HG03342 (cell line): ENCODE data around the gene PPP1R2B.
"Not testable (repeated sequence)": the region's sequence is repeated elsewhere in the genome, so short reads cannot be mapped to it uniquely, and the experiment has no call there.

Source experiments
- ATAC-seq: cut with Tn5 transposase; IDR thresholded peaks from one replicate; pipeline ENCODE4 v1.9.1; 2021; ENCODE audit warnings: mild to moderate bottlenecking, moderate library complexity; ENCODE audit not compliant: unreplicated experiment

PPP1R2B gene

GRCh38 chr5:156850206-156850751, at the start of gene PPP1R2B:
Gene PPP1R2B, plus strand, starts transcription at chr5:156850295. Its CDS starts 268 bp downstream, at chr5:156850563.
- ATAC-seq, result no peak

DNA sequence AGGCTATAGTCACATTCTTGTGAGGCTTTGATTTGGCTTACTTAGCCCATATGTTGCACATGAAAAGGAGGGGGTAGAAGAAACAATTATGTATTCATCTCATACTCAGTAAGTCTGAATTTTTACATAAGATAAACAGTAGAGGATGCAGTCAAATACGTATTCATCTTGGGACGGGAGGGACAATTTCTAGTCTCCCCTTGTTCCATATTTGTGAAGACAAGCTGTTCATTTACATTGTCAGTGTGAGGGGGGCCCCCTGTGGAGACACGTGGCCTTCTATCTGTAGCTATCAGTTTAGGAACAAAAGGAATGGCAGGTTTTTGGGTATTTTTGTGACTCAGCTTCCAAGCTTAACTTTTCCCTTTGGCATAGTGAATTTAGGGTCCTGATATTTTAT, 49.2 kb upstream of the PPP1R2B start:
- ATAC-seq, result no peak

DNA sequence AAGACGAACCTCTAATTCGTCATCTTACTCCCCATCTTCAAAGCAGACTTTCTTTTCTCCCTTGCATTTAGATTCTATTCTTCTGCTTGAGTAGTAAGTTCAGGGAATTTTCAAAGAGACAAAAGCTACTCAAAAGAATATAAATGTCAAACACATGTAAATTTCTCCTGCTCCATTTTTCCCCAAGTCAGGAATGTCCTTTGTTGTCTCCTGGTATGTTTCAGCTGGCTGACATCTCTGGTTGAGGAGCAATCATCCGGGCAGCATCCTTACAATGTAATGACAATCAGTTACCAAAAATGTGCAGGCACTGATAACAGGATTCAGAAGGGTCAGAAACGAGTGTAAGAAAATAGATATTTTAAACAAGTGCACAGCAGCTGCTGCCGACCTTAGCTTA, 47.6 kb upstream of the PPP1R2B start:
- no peak for ATAC-seq

- no peak for ATAC-seq
Measured at GRCh38 chr5:156803404-156803803, 46.7 kb upstream of the PPP1R2B start.

- ATAC-seq, result no peak
Measured at GRCh38 chr5:156812959-156813358, 37.1 kb upstream of the PPP1R2B start.

- ATAC-seq, result peak; percentile 67
Measured at GRCh38 chr5:156815988-156816599, 34.0 kb upstream of the PPP1R2B start.

GRCh38 chr5:156819537-156819936, 30.6 kb upstream of the PPP1R2B start:
- ATAC-seq, result no peak

DNA sequence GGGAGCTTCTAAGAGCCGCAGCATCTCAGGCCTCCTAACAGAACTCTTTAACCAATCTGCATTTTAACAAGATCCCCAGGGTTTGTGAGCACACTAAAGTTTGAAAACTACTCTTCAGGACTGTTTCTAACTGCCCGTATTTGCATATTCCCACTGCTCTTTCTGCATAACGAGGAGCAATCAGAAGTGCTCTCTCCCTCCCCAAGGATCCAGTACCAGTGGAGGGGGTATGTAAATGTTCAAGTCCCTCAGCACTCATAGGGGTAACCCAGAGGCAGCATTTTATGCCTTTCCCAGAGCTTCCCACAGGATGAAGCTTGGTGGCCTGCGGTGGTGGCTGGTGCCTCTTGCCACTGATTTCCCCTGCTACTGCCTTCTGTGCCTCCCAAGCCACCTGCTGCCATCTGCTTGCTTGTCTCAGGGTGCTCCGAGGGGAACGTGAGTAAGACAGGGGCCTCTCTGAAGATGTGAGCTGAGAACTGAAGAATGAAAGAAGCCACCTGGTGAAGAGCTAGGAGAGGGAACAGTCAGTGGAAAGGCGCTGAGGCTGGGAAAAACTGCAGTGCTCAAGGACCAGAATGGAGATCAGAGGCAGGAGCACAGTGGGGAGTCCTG, 30.0 kb upstream of the PPP1R2B start:
- no peak for ATAC-seq

DNA sequence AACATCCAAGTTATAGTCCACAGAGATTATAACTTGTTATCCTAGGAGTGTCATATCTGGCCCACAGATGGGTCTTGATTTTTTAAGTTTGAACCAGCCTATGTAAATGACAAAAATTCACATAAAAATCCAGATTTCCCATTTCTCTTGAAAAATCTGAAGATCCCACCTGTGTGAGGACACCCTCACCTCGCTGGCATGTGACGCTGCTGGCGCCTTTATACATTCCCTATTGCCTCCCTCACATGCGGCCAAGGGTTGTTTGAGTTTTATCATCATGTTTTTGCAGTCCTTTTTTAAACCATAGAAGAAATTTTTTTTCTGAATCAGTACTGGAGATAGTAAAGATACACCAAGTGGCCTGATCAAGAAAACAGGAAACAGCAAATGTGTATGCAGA, 25.9 kb upstream of the PPP1R2B start:
- ATAC-seq, result no peak

DNA sequence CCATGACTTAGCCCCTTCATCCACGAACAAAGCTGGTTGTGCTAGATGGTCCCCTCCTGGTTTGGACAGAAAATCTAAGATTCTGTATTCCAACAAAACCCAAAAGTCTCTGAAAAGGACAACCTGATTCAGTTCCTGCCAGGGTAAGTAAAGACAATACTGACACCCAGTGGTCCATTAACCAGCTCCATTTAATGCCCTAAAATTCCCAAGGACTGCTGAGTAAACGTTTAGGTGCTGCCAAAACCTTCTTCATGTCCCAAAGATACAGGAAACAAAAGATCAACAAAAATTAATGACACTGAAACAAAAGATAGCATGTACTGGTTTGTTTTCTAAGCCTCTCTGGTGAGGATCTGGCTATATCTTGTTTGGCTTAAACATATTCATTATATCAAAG, 25.3 kb upstream of the PPP1R2B start:
- no peak for ATAC-seq

- no peak for ATAC-seq
Measured at GRCh38 chr5:156825688-156826087, 24.4 kb upstream of the PPP1R2B start.

- ATAC-seq, result peak; percentile 83
Measured at GRCh38 chr5:156826150-156826549, 23.9 kb upstream of the PPP1R2B start.

DNA sequence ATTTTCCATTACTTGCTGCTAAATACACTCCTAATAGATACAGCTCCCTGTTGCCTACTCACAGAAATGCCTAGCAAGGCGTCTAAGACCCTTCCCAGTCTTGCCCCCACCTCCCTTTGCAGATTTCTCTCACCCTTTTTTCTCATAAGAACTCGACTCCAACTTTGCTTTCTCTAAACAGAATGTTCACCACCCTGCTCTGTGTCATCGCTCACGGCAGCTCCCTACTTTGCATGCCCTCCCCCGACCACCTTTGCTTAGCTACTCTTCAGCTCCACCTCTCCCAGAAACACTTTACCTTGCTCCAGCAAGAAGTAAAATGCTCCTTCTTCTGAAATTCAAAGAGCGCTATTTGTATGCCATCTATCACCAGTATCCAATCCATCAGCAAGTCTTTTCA, 15.2 kb upstream of the PPP1R2B start:
- ATAC-seq, result no peak

DNA sequence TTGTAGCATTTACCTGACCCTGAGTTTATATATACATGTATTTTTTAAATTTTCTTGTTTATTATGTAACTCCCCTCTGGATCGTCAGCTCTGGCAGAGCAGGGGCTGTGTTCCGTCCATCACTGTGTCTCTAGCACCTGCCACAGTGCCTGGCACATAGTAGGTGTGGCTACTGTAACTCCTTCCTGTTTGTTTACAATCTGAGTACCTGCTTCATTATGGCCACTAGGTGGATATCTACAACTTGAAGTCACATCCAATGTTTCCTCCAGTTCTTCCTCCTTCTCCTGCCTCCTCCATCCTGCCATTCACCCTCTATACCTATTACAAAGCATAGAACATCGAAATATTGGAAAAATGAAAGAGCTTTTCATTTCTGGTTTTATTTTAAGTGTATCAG, 14.2 kb upstream of the PPP1R2B start:
- ATAC-seq, result peak; percentile 72

DNA sequence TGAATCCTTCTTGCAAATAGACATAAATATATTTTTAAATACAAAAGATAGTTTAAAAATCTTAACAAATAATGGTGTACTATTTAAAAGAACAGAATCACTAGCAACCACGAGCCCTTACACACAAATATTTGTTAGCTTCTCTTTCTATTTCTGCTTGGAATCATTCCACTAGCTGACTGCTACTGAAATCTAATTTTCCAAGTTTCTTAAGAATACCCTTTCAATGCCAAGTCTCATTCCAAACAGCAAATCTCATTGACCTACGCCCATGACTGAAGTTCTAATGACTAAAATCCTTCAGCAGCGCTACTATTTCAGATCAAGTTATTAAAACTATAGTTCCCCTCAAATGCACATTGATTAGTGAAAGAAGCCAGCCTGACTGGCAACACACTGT, 13.2 kb upstream of the PPP1R2B start:
- no peak for ATAC-seq

GRCh38 chr5:156838961-156839360, 11.1 kb upstream of the PPP1R2B start:
- ATAC-seq, result no peak

DNA sequence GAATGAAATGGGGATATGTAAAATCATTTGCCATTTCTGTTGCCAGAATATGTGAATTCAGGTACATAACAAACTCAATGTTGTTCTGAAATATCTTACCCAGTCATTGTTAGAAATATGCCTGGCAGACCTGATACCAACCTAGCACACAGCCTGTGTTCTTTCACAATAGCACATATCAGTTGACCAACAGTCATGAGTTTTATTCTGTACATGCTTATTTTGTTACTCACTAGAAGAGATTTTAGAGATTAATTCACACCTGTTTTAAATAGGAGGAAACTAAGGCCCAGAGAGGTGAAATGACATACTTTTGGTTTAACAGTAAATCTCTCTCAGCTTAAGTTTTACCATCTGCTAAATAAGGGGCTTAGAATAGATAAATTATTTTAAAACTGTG, 8.4 kb upstream of the PPP1R2B start:
- ATAC-seq, result no peak

DNA sequence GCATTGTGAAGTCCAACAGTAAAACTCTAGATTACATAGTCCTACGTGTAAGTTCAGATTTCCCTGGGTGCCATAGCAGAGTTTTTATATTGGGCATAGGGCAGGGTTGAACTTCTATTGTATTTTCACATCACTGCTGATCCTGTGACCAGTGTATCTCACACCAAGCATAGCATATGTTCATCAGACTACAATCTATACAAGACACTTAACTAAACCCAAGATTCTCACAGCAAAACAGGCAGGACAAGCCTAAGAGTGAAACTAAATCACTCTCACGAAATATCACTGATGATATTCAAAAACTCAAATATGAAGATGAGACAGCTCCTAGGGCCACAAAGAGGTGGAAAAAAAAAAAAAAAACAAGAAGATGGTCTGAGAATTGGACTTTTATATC, 3.2 kb upstream of the PPP1R2B start:
- ATAC-seq, result no peak

DNA sequence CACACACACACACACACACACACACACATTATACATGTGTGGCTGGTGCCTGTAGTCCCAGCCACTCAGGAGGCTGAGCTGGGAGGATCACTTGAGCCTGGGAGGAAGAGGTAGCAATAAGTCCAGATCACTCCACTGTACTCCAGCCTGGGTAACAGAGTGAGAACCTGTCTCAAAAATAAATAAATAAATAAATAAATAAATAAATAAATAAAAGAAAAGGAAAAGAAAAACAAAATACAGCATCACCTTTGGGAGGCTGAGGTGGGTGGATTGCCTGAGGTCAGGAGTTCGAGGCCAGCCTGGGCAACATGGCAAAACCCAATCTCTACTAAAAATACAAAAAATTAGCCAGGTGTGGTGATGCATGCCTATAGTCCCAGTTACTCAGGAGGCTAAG, 1.6 kb upstream of the PPP1R2B start:
- ATAC-seq, result not testable (repeated sequence)

DNA sequence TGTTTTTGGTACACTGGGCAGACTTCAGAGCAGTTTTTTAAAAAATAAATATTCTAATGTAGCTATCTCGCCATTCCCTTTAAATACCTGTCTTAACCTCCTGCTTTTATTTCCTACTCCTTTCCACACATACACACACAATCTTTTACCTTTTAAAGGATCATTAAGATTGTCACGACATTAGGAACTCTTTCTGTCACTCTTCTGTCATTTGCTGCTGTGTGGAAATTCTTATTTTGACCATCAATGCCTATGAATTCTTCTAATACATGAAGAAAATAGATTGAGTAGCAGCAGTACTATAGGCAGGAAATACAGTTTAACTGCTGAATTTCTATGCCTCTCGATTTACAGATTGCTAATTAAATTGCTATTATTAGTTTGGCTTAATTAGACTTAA, 1.8 kb downstream of the PPP1R2B start:
- ATAC-seq, result no peak

- ATAC-seq, result not testable (repeated sequence)
Measured at GRCh38 chr5:156853055-156853454, 3.0 kb downstream of the PPP1R2B start.

DNA sequence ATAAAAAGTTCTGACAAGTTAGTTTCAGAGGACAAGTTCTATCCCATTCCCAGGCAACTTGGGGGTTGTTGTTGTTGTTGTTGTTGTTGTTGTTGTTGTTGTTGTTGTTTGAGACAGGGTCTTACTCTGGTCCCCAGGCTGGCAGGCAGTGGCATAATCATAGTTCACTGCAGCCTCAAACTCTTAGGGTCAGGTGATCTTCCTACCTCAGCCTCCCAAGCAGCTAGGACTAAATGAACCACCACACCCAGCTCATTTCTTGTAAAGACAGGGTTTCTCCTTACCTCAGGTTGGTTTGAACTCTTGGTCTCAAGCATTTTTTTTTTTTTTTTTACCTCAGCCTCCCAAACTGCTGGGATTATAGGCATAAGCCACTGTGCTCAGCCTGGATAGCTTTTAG, 15.3 kb downstream of the PPP1R2B start:
- ATAC-seq, result no peak

GRCh38 chr5:156870498-156870839, 20.4 kb downstream of the PPP1R2B start:
- no peak for ATAC-seq
